HepG2 (cell line): Measurements from ENCODE around the gene FFAR1. TPM values are rescaled to one million over a fixed set of nuclear protein-coding genes. Genes with fewer than 3 reads are reported as not detected.

Experiments used
- KDM2A ChIP-seq: sonication (generic); formaldehyde crosslinking; IDR thresholded peaks from 2 replicates; pipeline ENCODE4 v1.4.0; 2020; ENCODE audit warnings: low read depth, missing genetic modification reagents, borderline replicate concordance
- KMT2B ChIP-seq: IDR thresholded peaks from 2 replicates; pipeline ENCODE4 v1.6.1; 2016; ENCODE audit warnings: missing genetic modification reagents, missing compliant biosample characterization
- MXI1 ChIP-seq: IDR thresholded peaks from 3 replicates; pipeline ENCODE4 v1.6.1; 2012; ENCODE audit warnings: low read depth, low read length, inconsistent platforms, borderline replicate concordance
- MYC ChIP-seq: sonication (generic); formaldehyde crosslinking; IDR thresholded peaks from 2 replicates; pipeline ENCODE4 v1.9.0; 2021; ENCODE audit warnings: missing genetic modification reagents, borderline replicate concordance
- NCOR1 ChIP-seq: fragments of 200-600 bp; sonication (generic); IDR thresholded peaks from 2 replicates; pipeline ENCODE4 v1.7.0; 2017; ENCODE audit warnings: antibody characterized with exemption, low read length, borderline replicate concordance
- NPAS2 ChIP-seq: sonication (generic); formaldehyde crosslinking; IDR thresholded peaks from 2 replicates; pipeline ENCODE4 v1.8.0; 2022; ENCODE audit warnings: mild to moderate bottlenecking, missing genetic modification reagents, borderline replicate concordance
- SSRP1 ChIP-seq: IDR thresholded peaks from 2 replicates; pipeline ENCODE4 v1.6.1; 2016; ENCODE audit warnings: control low read depth
- TBL1XR1 ChIP-seq: fragments of 150-350 bp; IDR thresholded peaks from 2 replicates; pipeline ENCODE4 v1.6.1; 2014; ENCODE audit warnings: borderline replicate concordance, low read length; ENCODE audit not compliant: partially characterized antibody
- ZMYM3 ChIP-seq: sonication (generic); formaldehyde crosslinking; IDR thresholded peaks from 2 replicates; pipeline ENCODE4 v1.5.1; 2020; ENCODE audit warnings: mild to moderate bottlenecking, missing genetic modification reagents
- ZNF136 ChIP-seq: sonication (generic); formaldehyde crosslinking; IDR thresholded peaks from 2 replicates; pipeline ENCODE4 v1.8.1; 2022; ENCODE audit warnings: low read depth, mild to moderate bottlenecking, moderate library complexity, missing genetic modification reagents
- polyA plus RNA-seq, 8 experiments: library from polyadenylated mRNA; depleted of rRNA in 3 of 8; stranded (reverse) in 7 of 8; unstranded in 1 of 8; fragments of >200 nt; fragmentation: Illumina TruSeq in 4 of 8; extraction: Trizol in 4 of 8; gene quantifications; 2 replicates each; pipeline versions ENCODE4 v1.2.1 to v1.2.3, GENCODE V29; 2011 to 2016; ENCODE audit warnings: low read depth in 4 of 8, missing spikeins in 1 of 8, mixed read lengths in 1 of 8; ENCODE audit not compliant: insufficient read depth in 1 of 8
- total RNA-seq, 5 experiments: library from RNA; depleted of rRNA; stranded (reverse); fragments of >200 nt; fragmentation: Illumina TruSeq; extraction: Trizol; gene quantifications; 2 replicates each; pipeline ENCODE4 v1.2.3, GENCODE V29; 2016; ENCODE audit warnings: low read depth in 1 of 5
- TF ChIP-seq, protein P1 (sequence below): sonication (generic); formaldehyde crosslinking; IDR thresholded peaks from 2 replicates; pipeline ENCODE4 v1.8.0; 2022; ENCODE audit warnings: low read depth, missing genetic modification reagents
- TF ChIP-seq, protein P2 (sequence below): sonication (generic); formaldehyde crosslinking; IDR thresholded peaks from 2 replicates; pipeline ENCODE4 v1.5.1; 2020; ENCODE audit warnings: mild to moderate bottlenecking, moderate library complexity, missing genetic modification reagents
- TF ChIP-seq, protein P3 (sequence below): sonication (generic); formaldehyde crosslinking; IDR thresholded peaks from 2 replicates; pipeline ENCODE4 v1.8.1; 2022; ENCODE audit warnings: low read depth, mild to moderate bottlenecking, missing genetic modification reagents
- TF ChIP-seq, protein P4 (sequence below): sonication (generic); formaldehyde crosslinking; IDR thresholded peaks from 2 replicates; pipeline ENCODE4 v1.4.0; 2020; ENCODE audit warnings: mild to moderate bottlenecking, missing genetic modification reagents
- TF ChIP-seq, protein P5 (sequence below): sonication (generic); formaldehyde crosslinking; IDR thresholded peaks from 2 replicates; pipeline ENCODE4 v1.4.0; 2020; ENCODE audit warnings: missing genetic modification reagents, low read depth, mild to moderate bottlenecking, borderline replicate concordance

Gene FFAR1
- total and polyA plus RNA-seq, 2 of the 13 experiments (the other 11 are each of a cell fraction or from before 2014, with no cell fraction given): not detected

DNA sequence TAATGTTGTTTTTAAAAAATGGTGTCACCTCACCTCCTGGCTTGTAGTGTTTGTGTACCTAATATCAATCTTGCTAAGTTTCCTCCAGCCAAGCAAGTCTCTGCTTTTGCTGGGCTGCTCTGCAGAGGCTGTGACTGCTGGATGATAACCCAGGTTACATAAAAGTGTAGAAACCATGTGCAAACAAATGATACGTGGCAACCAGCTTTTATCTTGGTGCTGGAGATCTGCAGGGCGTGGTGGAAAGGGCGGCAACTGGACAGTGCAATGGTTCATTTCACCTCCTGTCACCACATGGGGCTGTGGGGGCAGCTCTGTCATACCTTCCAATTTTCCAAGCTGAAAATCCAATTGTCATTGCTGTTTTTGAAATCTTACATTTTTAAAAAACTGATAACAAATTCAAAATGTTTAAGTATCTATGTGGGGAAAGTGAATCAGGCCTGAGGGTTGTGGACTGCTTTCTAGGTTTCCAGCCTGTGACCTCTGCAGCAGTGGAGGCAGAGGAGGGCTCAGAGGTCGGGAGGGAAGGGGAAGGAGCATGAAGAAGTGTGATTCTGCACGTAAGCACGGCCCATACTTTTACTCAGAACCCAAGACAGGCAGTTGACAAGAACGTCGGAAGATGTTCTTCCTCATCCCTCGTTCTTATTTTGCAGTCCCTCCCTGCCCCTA is 32.9 kb downstream of the FFAR1 start (continued):
- TF ChIP-seq, protein P1, sequence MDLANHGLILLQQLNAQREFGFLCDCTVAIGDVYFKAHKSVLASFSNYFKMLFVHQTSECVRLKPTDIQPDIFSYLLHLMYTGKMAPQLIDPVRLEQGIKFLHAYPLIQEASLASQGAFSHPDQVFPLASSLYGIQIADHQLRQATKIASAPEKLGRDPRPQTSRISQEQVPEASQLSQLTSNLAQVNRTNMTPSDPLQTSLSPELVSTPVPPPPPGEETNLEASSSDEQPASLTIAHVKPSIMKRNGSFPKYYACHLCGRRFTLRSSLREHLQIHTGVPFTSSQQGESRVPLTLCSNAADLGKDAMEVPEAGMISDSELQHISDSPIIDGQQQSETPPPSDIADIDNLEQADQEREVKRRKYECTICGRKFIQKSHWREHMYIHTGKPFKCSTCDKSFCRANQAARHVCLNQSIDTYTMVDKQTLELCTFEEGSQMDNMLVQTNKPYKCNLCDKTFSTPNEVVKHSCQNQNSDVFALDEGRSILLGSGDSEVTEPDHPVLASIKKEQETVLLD: no peak
- peak; percentile 26; the same call in 1 of the 2 replicates for TF ChIP-seq KDM2A (CRISPR knock-in tag)
- TF ChIP-seq ZMYM3 (CRISPR knock-in tag): peak; percentile 75
- TF ChIP-seq, protein P2, sequence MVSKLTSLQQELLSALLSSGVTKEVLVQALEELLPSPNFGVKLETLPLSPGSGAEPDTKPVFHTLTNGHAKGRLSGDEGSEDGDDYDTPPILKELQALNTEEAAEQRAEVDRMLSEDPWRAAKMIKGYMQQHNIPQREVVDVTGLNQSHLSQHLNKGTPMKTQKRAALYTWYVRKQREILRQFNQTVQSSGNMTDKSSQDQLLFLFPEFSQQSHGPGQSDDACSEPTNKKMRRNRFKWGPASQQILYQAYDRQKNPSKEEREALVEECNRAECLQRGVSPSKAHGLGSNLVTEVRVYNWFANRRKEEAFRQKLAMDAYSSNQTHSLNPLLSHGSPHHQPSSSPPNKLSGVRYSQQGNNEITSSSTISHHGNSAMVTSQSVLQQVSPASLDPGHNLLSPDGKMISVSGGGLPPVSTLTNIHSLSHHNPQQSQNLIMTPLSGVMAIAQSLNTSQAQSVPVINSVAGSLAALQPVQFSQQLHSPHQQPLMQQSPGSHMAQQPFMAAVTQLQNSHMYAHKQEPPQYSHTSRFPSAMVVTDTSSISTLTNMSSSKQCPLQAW (CRISPR knock-in tag): peak; percentile 85
- no peak for TF ChIP-seq TBL1XR1
- TF ChIP-seq NCOR1: peak; percentile 67
- TF ChIP-seq ZNF136 (CRISPR knock-in tag): 0 out of 2 replicates have a peak, but pooled peaks have one; percentile 61
- TF ChIP-seq, protein P3, sequence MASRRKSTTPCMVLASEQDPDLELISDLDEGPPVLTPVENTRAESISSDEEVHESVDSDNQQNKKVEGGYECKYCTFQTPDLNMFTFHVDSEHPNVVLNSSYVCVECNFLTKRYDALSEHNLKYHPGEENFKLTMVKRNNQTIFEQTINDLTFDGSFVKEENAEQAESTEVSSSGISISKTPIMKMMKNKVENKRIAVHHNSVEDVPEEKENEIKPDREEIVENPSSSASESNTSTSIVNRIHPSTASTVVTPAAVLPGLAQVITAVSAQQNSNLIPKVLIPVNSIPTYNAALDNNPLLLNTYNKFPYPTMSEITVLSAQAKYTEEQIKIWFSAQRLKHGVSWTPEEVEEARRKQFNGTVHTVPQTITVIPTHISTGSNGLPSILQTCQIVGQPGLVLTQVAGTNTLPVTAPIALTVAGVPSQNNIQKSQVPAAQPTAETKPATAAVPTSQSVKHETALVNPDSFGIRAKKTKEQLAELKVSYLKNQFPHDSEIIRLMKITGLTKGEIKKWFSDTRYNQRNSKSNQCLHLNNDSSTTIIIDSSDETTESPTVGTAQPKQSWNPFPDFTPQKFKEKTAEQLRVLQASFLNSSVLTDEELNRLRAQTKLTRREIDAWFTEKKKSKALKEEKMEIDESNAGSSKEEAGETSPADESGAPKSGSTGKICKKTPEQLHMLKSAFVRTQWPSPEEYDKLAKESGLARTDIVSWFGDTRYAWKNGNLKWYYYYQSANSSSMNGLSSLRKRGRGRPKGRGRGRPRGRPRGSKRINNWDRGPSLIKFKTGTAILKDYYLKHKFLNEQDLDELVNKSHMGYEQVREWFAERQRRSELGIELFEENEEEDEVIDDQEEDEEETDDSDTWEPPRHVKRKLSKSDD (CRISPR knock-in tag): no peak
- TF ChIP-seq MYC (CRISPR knock-in tag): peak; percentile 72; the same call in 1 of the 2 replicates
- TF ChIP-seq NPAS2 (CRISPR knock-in tag): no peak
- peak; percentile 34; the same call in 1 of the 2 replicates for TF ChIP-seq KMT2B (CRISPR knock-in tag)
- TF ChIP-seq, protein P4, sequence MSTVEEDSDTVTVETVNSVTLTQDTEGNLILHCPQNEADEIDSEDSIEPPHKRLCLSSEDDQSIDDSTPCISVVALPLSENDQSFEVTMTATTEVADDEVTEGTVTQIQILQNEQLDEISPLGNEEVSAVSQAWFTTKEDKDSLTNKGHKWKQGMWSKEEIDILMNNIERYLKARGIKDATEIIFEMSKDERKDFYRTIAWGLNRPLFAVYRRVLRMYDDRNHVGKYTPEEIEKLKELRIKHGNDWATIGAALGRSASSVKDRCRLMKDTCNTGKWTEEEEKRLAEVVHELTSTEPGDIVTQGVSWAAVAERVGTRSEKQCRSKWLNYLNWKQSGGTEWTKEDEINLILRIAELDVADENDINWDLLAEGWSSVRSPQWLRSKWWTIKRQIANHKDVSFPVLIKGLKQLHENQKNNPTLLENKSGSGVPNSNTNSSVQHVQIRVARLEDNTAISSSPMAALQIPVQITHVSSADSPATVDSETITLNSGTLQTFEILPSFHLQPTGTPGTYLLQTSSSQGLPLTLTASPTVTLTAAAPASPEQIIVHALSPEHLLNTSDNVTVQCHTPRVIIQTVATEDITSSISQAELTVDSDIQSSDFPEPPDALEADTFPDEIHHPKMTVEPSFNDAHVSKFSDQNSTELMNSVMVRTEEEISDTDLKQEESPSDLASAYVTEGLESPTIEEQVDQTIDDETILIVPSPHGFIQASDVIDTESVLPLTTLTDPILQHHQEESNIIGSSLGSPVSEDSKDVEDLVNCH (CRISPR knock-in tag): no peak
- TF ChIP-seq, protein P5, sequence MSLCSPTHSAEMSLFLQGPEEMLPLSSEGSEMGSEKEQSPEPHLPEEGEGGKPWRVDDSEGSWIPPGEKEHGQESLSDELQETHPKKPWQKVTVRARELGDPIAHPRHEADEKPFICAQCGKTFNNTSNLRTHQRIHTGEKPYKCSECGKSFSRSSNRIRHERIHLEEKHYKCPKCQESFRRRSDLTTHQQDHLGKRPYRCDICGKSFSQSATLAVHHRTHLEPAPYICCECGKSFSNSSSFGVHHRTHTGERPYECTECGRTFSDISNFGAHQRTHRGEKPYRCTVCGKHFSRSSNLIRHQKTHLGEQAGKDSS (CRISPR knock-in tag): 0 out of 2 replicates have a peak, but pooled peaks have one; percentile 25
- peak; percentile 72; the same call in 1 of the 2 replicates for TF ChIP-seq SSRP1 (CRISPR knock-in tag)
- peak; percentile 19; the same call in 1 of the 3 replicates for TF ChIP-seq MXI1
